Measurements from ENCODE around the gene ATP6AP2.

The ATP6AP2 gene

GRCh38 chrX:40646489-40647306 lies 65.9 kb downstream of the ATP6AP2 start:
- DNase-seq, result no peak

- peak; percentile 88 for DNase-seq
Observed at GRCh38 chrX:40647307-40648197, 66.8 kb downstream of the ATP6AP2 start, which contains the start of gene CXorf38. TSS of gene CXorf38 (minus strand) at chrX:40647561. CDS start at chrX:40647520, 41 bp downstream.

- DNase-seq, result peak; percentile 34
Observed at GRCh38 chrX:40651620-40652223, 71.0 kb downstream of the ATP6AP2 start.

- DNase-seq, result no peak
Observed at GRCh38 chrX:40652664-40653063, 71.9 kb downstream of the ATP6AP2 start.

GRCh38 chrX:40653535-40653934 lies 72.8 kb downstream of the ATP6AP2 start:
- DNase-seq, result no peak
